IMR-90 (cell line): ENCODE data around the gene UBASH3B. TPM values are rescaled to one million over a fixed set of nuclear protein-coding genes. Genes with fewer than 3 reads are reported as not detected.

Experiments used
- ATAC-seq: fragments of 200-7000 bp; cut with Tn5 transposase; 2 replicates; pipeline ENCODE4 v1.9.1; 2020; ENCODE audit warnings: low read depth, mild to moderate bottlenecking, moderate library complexity
- BruUV-seq: library from RNA; stranded (reverse); fragments of 400-500 nt; replicated peaks from 2 replicates; lab custom pipeline; 2021; lab: Mats Ljungman, UMichigan
- CTCF ChIA-PET: fragments of 300-600 bp; formaldehyde crosslinking; extraction: SDS; loops from one replicate; lab custom pipeline; 2021; ENCODE audit warnings: antibody characterized with exemption; lab: Yijun Ruan, JAX
- POLR2A ChIA-PET: fragments of 300-600 bp; sonication (Branson Sonifier 250); formaldehyde crosslinking; loops from one replicate; lab custom pipeline; 2022; ENCODE audit warnings: antibody characterized with exemption; ENCODE audit not compliant: unreplicated experiment; lab: Charles Lee
- DNase-seq: peaks from one replicate; pipeline ENCODE4 v3.0.0; 2013
- H2AFZ ChIP-seq: replicated peaks from 2 replicates; pipeline ENCODE3; 2013; ENCODE audit warnings: low read length, mild to moderate bottlenecking; ENCODE audit not compliant: poor library complexity
- H2AK5ac ChIP-seq: 2 replicates; pipeline ENCODE4 v1.6.1; 2013; ENCODE audit warnings: low read depth, low read length, inconsistent platforms
- H2AK9ac ChIP-seq: replicated peaks from 2 replicates; pipeline ENCODE3; 2013; ENCODE audit warnings: mild to moderate bottlenecking, low read depth, low read length, moderate library complexity; ENCODE audit not compliant: poor library complexity
- H2BK120ac ChIP-seq: 2 replicates; pipeline ENCODE4 v1.6.1; 2013; ENCODE audit warnings: low read depth, low read length, inconsistent platforms
- H2BK15ac ChIP-seq: 3 replicates; pipeline ENCODE4 v1.6.1; 2013; ENCODE audit warnings: low read depth, low read length, inconsistent platforms
- H2BK20ac ChIP-seq: 2 replicates; pipeline ENCODE4 v1.6.1; 2013; ENCODE audit warnings: low read depth, mild to moderate bottlenecking, inconsistent platforms, low read length, moderate library complexity
- H2BK5ac ChIP-seq: 2 replicates; pipeline ENCODE4 v1.6.1; 2013; ENCODE audit warnings: mild to moderate bottlenecking, low read depth, low read length, inconsistent platforms; ENCODE audit not compliant: poor library complexity, severe bottlenecking
- H3K14ac ChIP-seq: replicated peaks from 2 replicates; pipeline ENCODE4 v1.6.1; 2013; ENCODE audit warnings: low read depth, low read length, inconsistent platforms
- H3K18ac ChIP-seq: 2 replicates; pipeline ENCODE4 v1.6.1; 2013; ENCODE audit warnings: low read depth, low read length, control low read depth
- H3K23ac ChIP-seq: 2 replicates; pipeline ENCODE4 v1.6.1; 2013; ENCODE audit warnings: low read depth, low read length, inconsistent platforms
- H3K27ac ChIP-seq: 2 replicates; pipeline ENCODE4 v1.5.1; 2013; ENCODE audit warnings: mild to moderate bottlenecking, control low read depth, low read length; ENCODE audit not compliant: insufficient read depth
- H3K27me3 ChIP-seq: 2 replicates; pipeline ENCODE4 v1.6.1; 2013; ENCODE audit warnings: low read length; ENCODE audit not compliant: control insufficient read depth, insufficient read depth
- H3K36me3 ChIP-seq: 2 replicates; pipeline ENCODE4 v1.6.1; 2013; ENCODE audit warnings: low read length, mixed read lengths; ENCODE audit not compliant: control insufficient read depth, insufficient read depth
- H3K4ac ChIP-seq: 2 replicates; pipeline ENCODE4 v1.6.1; 2013; ENCODE audit warnings: low read depth, low read length, inconsistent platforms
- H3K4me1 ChIP-seq: 2 replicates; pipeline ENCODE4 v1.6.1; 2013; ENCODE audit warnings: low read length, mixed read lengths; ENCODE audit not compliant: control insufficient read depth, insufficient read depth
- H3K4me2 ChIP-seq: 2 replicates; pipeline ENCODE4 v1.6.1; 2013; ENCODE audit warnings: low read depth, mild to moderate bottlenecking, control low read depth, low read length, moderate library complexity
- H3K4me3 ChIP-seq: 2 replicates; pipeline ENCODE4 v1.5.1; 2013; ENCODE audit warnings: low read depth, mild to moderate bottlenecking, control low read depth, low read length, moderate library complexity; ENCODE audit not compliant: insufficient read depth
- H3K56ac ChIP-seq: 2 replicates; pipeline ENCODE4 v1.6.1; 2013; ENCODE audit warnings: low read length, inconsistent platforms; ENCODE audit not compliant: insufficient read depth; ENCODE audit errors: extremely low read depth
- H3K79me1 ChIP-seq, 2 experiments: 2 replicates each; pipeline ENCODE4 v1.6.1; 2013; ENCODE audit warnings: low read length in 2 of 2, inconsistent platforms in 1 of 2, low read depth in 1 of 2
- H3K9ac ChIP-seq: 2 replicates; pipeline ENCODE4 v1.6.1; 2013; ENCODE audit warnings: low read depth, low read length, control low read depth
- H3K9me1 ChIP-seq: 2 replicates; pipeline ENCODE4 v1.6.1; 2013; ENCODE audit warnings: low read length, inconsistent platforms; ENCODE audit not compliant: insufficient read depth
- H3K9me3 ChIP-seq: 2 replicates; pipeline ENCODE4 v1.6.1; 2013; ENCODE audit warnings: low read length; ENCODE audit not compliant: control insufficient read depth, insufficient read depth
- H4K20me1 ChIP-seq: 2 replicates; pipeline ENCODE4 v1.6.1; 2013; ENCODE audit warnings: low read length, inconsistent platforms; ENCODE audit not compliant: insufficient read depth
- H4K5ac ChIP-seq: 2 replicates; pipeline ENCODE4 v1.6.1; 2013; ENCODE audit warnings: mild to moderate bottlenecking, low read depth, low read length, control low read depth
- H4K8ac ChIP-seq, 2 experiments: 2 replicates each; pipeline ENCODE4 v1.6.1; 2013; ENCODE audit warnings: low read depth in 2 of 2, low read length in 2 of 2, control low read depth in 1 of 2, inconsistent platforms in 1 of 2
- H4K91ac ChIP-seq: 2 replicates; pipeline ENCODE4 v1.6.1; 2013; ENCODE audit warnings: low read depth, low read length, inconsistent platforms; ENCODE audit not compliant: insufficient read depth
- MAFK ChIP-seq: IDR thresholded peaks from 2 replicates; pipeline ENCODE4 v1.6.1; 2012; ENCODE audit warnings: low read depth, low read length, improper control_type of control experiment
- RAD21 ChIP-seq: IDR thresholded peaks from 2 replicates; pipeline ENCODE4 v1.6.1; 2012; ENCODE audit warnings: low read length, improper control_type of control experiment
- RCOR1 ChIP-seq: IDR thresholded peaks from 2 replicates; pipeline ENCODE4 v1.6.1; 2012; ENCODE audit warnings: mild to moderate bottlenecking, low read length, improper control_type of control experiment; ENCODE audit not compliant: insufficient replicate concordance
- WGBS, 2 experiments: methylation state at CpG; one replicate each; pipeline versions ENCODE4 v1.1.5 to v1.1.7; 2013; ENCODE audit warnings: missing lambda C conversion rate in 2 of 2; ENCODE audit not compliant: insufficient read length in 1 of 2; ENCODE audit errors: extremely low coverage in 2 of 2; 5-methylcytosine and 5-hydroxymethylcytosine counted together
- dilution Hi-C: fragments of 300-500 bp; cut with HindIII; formaldehyde crosslinking; loops from one replicate; pipeline ENCODE4 v1.14.3; 2018; ENCODE audit warnings: low sequenced_read_pairs; ENCODE audit not compliant: unreplicated experiment
- in situ Hi-C: fragments of 300-500 bp; cut with MboI; formaldehyde crosslinking; loops from 3 replicates; pipeline ENCODE4 v1.14.3; 2019; ENCODE audit warnings: low sequenced_read_pairs, inconsistent platforms, mixed read lengths
- intact Hi-C: fragments of 100-400 bp; cut with micrococcal nuclease; formaldehyde crosslinking; loops from 2 replicates; pipeline ENCODE4 v1.10.0; 2022
- polyA plus RNA-seq, 3 experiments: library from polyadenylated mRNA; depleted of rRNA; stranded (reverse); fragments of >200 nt; gene quantifications; 2 replicates each; pipeline ENCODE4 v1.2.3, GENCODE V29; 2012; ENCODE audit warnings: low replicate concordance in 1 of 3
- total RNA-seq: library from RNA; depleted of rRNA; stranded (reverse); fragments of >200 nt; gene quantifications from 2 replicates; pipeline ENCODE4 v1.2.3, GENCODE V29; 2012
- TF ChIP-seq, protein P1 (sequence below): fragments of 150-350 bp; IDR thresholded peaks from 2 replicates; pipeline ENCODE4 v1.6.1; 2016; ENCODE audit warnings: low read depth, mild to moderate bottlenecking, low read length, moderate library complexity, borderline replicate concordance

UBASH3B gene
- total and polyA plus RNA-seq, 2 of the 4 experiments (the other 2 are of a cell fraction): 27.2 to 48.0 TPM

DNA sequence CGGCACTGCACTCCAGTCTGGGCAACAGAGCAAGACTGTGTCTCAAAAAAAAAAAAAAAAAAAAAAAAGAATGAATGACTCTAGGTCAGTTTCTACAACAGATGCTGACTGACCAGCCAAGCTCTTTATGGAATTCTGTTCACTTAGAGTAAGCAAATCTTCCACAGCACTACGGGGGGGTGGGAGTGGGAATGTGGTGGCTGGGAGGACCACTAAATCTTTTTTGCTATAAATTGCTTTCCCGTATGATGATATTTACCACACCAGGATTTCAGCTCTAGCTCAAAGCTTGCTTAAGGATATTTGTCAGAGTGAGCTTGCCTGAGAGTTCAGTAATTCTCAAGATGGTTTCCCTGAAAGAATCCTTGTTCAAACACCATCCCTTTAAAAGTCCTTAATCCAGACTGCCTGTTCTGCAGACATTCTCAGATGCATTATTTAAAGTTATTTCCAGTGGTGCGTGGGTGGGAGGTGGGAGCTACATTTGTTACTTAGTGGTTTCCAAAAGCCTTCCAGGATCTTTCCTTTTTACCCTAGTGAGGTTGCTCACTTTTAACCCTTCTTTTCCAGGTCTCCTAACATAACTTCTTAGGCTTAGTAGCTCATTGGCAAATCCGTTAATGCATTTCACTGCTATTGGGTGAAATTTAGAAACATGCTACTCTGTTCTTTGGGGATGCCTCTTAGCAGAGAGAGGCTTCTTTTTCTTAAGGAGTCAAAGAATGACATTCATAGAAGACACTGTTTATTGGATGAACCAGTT, 65.9 kb downstream of the UBASH3B start:
- Histone ChIP-seq H2AK5ac (0 out of 2 replicates have a peak overlapping the region, but pooled peaks have one; percentile 17), H4K8ac (peak overlapping the region in 1 of 2 experiments; percentile 59; a peak in 1 of 4 replicates), H3K14ac (no peak overlapping the region), H3K9me1 (peaks cover 37% of the 10 kb centered on the region), H2BK120ac (peak overlapping the region; percentile 56), H3K56ac (no peak overlapping the region), H3K4me2 (peak overlapping the region; percentile 56; the same call in 1 of the 2 replicates), H3K9ac (no peak overlapping the region), H2AFZ (no peak overlapping the region), H3K27ac (peak overlapping the region; percentile 1; the same call in 1 of the 2 replicates), H3K4me3 (no peak overlapping the region), H3K4ac (peak overlapping the region; percentile 31; the same call in 1 of the 2 replicates), H2AK9ac (no peak overlapping the region), H4K5ac (no peak overlapping the region), H2BK15ac (no peak overlapping the region), H4K20me1 (peaks cover 14% of the 10 kb centered on the region), H3K18ac (peak overlapping the region; percentile 22; the same call in 1 of the 2 replicates), H4K91ac (peak overlapping the region; percentile 20; the same call in 1 of the 2 replicates), H3K27me3 (no peaks in the 10 kb centered on the region), H3K36me3 (no peaks in the 10 kb centered on the region), H3K79me1 (peaks cover 20 to 83% of the 10 kb centered on the region in 2 experiments), H2BK20ac (0 out of 2 replicates have a peak overlapping the region, but pooled peaks have one; percentile 5), H2BK5ac (peak overlapping the region; percentile 29), H3K9me3 (no peaks in the 10 kb centered on the region), H3K4me1 (peaks cover 31% of the 10 kb centered on the region), H3K23ac (peak overlapping the region; percentile 47; the same call in 1 of the 2 replicates)
- TF ChIP-seq, protein P1, sequence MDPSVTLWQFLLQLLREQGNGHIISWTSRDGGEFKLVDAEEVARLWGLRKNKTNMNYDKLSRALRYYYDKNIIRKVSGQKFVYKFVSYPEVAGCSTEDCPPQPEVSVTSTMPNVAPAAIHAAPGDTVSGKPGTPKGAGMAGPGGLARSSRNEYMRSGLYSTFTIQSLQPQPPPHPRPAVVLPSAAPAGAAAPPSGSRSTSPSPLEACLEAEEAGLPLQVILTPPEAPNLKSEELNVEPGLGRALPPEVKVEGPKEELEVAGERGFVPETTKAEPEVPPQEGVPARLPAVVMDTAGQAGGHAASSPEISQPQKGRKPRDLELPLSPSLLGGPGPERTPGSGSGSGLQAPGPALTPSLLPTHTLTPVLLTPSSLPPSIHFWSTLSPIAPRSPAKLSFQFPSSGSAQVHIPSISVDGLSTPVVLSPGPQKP: no peak
- no peak for TF ChIP-seq MAFK
- no peak for TF ChIP-seq RCOR1
- TF ChIP-seq RAD21: no peak
- ChIA-PET POLR2A (no interaction called here), CTCF (interaction anchor here (1.2 to 2.0 kb wide), 2 partner anchors 9 to 11 kb away, joined by 6 to 7 read pairs; no protein-coding TSS in a partner anchor)
- ATAC-seq (peak; percentile 18), DNase-seq (peak; percentile 65)
- no CpG with 5 or more reads among the region's 5 CpGs for WGBS, 2 experiments
- dilution Hi-C loops (no loop called here), intact Hi-C loops (loop anchor here (5.0 kb wide), 1 partner anchor 64 kb away; the partner anchor contains the start of gene UBASH3B), in situ Hi-C loops (no loop called here)
- BruUV-seq: no TSS peak
